Nephron (organoid): ENCODE measurements around the gene CTSC.

ENCODE experiments used
- H3K27ac Mint-ChIP-seq, 3 experiments: 2 replicates each; pipeline ENCODE4 v1.8.0; 2020; ENCODE audit warnings: mixed read lengths in 3 of 3, mild to moderate bottlenecking in 2 of 3, moderate library complexity in 1 of 3
- H3K27me3 Mint-ChIP-seq: 2 replicates; pipeline ENCODE4 v1.8.0; 2021; ENCODE audit warnings: low read depth, mild to moderate bottlenecking, moderate library complexity, mixed read lengths
- H3K36me3 Mint-ChIP-seq: 2 replicates; pipeline ENCODE4 v1.8.0; 2020; ENCODE audit warnings: low read depth, mixed read lengths
- H3K4me1 Mint-ChIP-seq: 2 replicates; pipeline ENCODE4 v1.8.0; 2020; ENCODE audit warnings: mixed read lengths
- H3K4me3 Mint-ChIP-seq, 3 experiments: 2 replicates each; pipeline ENCODE4 v1.8.0; 2020; ENCODE audit warnings: mild to moderate bottlenecking in 3 of 3, mixed read lengths in 3 of 3, moderate library complexity in 2 of 3
- H3K9me3 Mint-ChIP-seq: 2 replicates; pipeline ENCODE4 v1.8.0; 2020; ENCODE audit warnings: mixed read lengths
- CTCF ChIP-seq, 3 experiments: fragments of 200-600 bp; sonication (generic); IDR thresholded peaks; one replicate each; pipeline ENCODE4 v1.5.0; 2021; ENCODE audit warnings: antibody characterized with exemption in 3 of 3; ENCODE audit not compliant: unreplicated experiment in 3 of 3

Gene CTSC

DNA sequence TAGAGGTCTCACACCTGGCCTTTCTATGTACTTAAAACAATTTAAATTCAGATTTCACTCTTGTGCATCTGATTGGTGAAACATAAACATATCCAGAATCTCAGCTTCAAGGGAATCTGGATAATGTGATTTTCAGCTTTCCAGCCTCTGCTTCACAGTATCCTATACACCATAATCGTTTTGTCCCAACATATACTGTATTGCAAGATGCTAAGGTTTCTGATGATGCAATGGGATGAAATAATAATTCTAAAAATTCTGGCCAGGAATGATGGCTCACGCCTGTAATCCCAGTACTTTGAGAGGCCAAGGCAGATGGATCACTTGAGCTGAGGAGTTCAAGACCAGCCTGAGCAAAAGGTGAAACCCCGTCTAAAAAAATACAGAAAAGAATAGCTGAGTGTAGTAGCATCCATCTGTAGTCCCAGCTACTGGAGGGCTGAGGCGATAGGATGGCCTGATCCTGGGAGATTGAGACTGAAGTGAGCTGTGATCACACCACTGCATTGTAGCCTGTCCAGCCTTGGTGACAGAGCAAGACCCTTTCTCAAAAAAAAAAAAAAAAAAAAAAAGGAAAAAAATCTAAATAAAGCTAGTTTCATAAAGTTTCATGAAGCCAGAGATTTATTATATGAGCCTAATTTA lies 41.0 kb upstream of the CTSC start:
- H3K4me1 Mint-ChIP-seq = peaks cover 10% of the 10 kb centered on the region
- H3K4me3 Mint-ChIP-seq = no peak overlapping the region
- no peak overlapping the region for H3K27ac Mint-ChIP-seq
- H3K9me3 Mint-ChIP-seq = no peaks in the 10 kb centered on the region
- H3K27me3 Mint-ChIP-seq = no peaks in the 10 kb centered on the region
- no peaks in the 10 kb centered on the region for H3K36me3 Mint-ChIP-seq
- no peak for TF ChIP-seq CTCF (IDR thresholded peaks at IDR 0.05; ENCODE audit: unreplicated experiment in 3 of 3)

- Mint-ChIP-seq H3K4me1 (peaks cover 6% of the 10 kb centered on the region), H3K9me3 (no peaks in the 10 kb centered on the region), H3K27me3 (no peaks in the 10 kb centered on the region), H3K4me3 (no peak overlapping the region), H3K36me3 (no peaks in the 10 kb centered on the region), H3K27ac (peak overlapping the region in 1 of 3 experiments; percentile 51)
- TF ChIP-seq CTCF (IDR thresholded peaks at IDR 0.05; ENCODE audit: unreplicated experiment in 3 of 3) = no peak
Observed at GRCh38 chr11:88377646-88378045, 40.1 kb upstream of the CTSC start.

GRCh38 chr11:88377144-88377543 lies 39.6 kb upstream of the CTSC start:
- no peak overlapping the region for H3K4me3 Mint-ChIP-seq
- H3K27ac Mint-ChIP-seq = peak overlapping the region; percentile 31 to 51 (median 33)
- no peaks in the 10 kb centered on the region for H3K9me3 Mint-ChIP-seq
- no peak for TF ChIP-seq CTCF (IDR thresholded peaks at IDR 0.05; ENCODE audit: unreplicated experiment in 3 of 3)
- no peaks in the 10 kb centered on the region for H3K27me3 Mint-ChIP-seq
- H3K36me3 Mint-ChIP-seq = no peaks in the 10 kb centered on the region
- peaks cover 6% of the 10 kb centered on the region for H3K4me1 Mint-ChIP-seq

DNA sequence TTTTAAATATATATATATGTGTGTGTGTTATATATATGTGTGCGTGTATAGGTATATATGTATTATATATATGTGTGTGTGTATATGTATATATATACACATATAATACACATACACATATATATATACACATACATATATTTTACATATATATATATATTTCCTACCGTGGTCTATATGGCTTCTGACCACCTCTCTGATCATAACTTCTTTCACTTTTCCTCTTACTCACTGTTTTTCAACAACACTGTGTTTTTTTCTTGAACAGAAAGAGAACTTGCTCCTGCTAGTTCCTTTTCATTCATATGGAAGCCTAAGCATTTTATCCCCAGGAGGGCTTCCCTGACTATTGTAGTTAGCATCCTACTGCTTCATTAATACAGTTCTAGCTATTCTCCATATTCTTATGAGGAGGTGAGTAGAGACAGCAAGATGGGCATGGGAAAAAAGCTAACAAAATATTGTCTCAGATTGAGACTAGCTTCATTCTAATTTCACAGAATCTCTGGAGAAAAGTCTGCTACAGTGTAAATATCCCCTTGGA lies 38.5 kb upstream of the CTSC start:
- H3K9me3 Mint-ChIP-seq = no peaks in the 10 kb centered on the region
- TF ChIP-seq CTCF (IDR thresholded peaks at IDR 0.05; ENCODE audit: unreplicated experiment in 3 of 3) = no peak

GRCh38 chr11:88370782-88371181 lies 33.2 kb upstream of the CTSC start:
- H3K9me3 Mint-ChIP-seq = no peaks in the 10 kb centered on the region
- H3K27me3 Mint-ChIP-seq = no peaks in the 10 kb centered on the region
- no peak for TF ChIP-seq CTCF (IDR thresholded peaks at IDR 0.05; ENCODE audit: unreplicated experiment in 3 of 3)
- no peaks in the 10 kb centered on the region for H3K36me3 Mint-ChIP-seq
- no peak overlapping the region for H3K4me3 Mint-ChIP-seq
- H3K27ac Mint-ChIP-seq = peak overlapping the region; percentile 22 to 91 (median 72)
- H3K4me1 Mint-ChIP-seq = no peaks in the 10 kb centered on the region

More for the DNA sequence above, 38.5 kb upstream of the CTSC start:
- Mint-ChIP-seq H3K4me1 (peaks cover 6% of the 10 kb centered on the region), H3K4me3 (no peak overlapping the region), H3K36me3 (no peaks in the 10 kb centered on the region), H3K27me3 (no peaks in the 10 kb centered on the region), H3K27ac (no peak overlapping the region)

GRCh38 chr11:88367310-88367709 lies 29.8 kb upstream of the CTSC start:
- Mint-ChIP-seq H3K4me3 (no peak overlapping the region), H3K27me3 (no peaks in the 10 kb centered on the region), H3K9me3 (no peaks in the 10 kb centered on the region), H3K36me3 (no peaks in the 10 kb centered on the region), H3K27ac (no peak overlapping the region), H3K4me1 (no peaks in the 10 kb centered on the region)
- TF ChIP-seq CTCF (IDR thresholded peaks at IDR 0.05; ENCODE audit: unreplicated experiment in 3 of 3) = no peak
